PC-3 (cell line): ENCODE data around the gene MGMT.

Experiments
- CTCF ChIP-seq: fragments of 300-600 bp; sonication (generic); conservative IDR thresholded peaks from 2 replicates; pipeline ENCODE4 v1.5.1; 2017; ENCODE audit warnings: antibody characterized with exemption, low read depth, mild to moderate bottlenecking, low read length
- EZH2 ChIP-seq: fragments of 300-600 bp; sonication (generic); IDR thresholded peaks from one replicate; pipeline ENCODE4 v1.6.1; 2017; ENCODE audit warnings: antibody characterized with exemption, mild to moderate bottlenecking, low read length; ENCODE audit not compliant: unreplicated experiment
- EZH2phosphoT487 ChIP-seq: fragments of 300-600 bp; sonication (generic); IDR thresholded peaks from 2 replicates; pipeline ENCODE4 v1.6.1; 2018; ENCODE audit warnings: mild to moderate bottlenecking, antibody characterized with exemption, low read length, borderline replicate concordance

GRCh38 chr10:129552119-129552518 is 85.1 kb downstream of the MGMT start:
- no peak for TF ChIP-seq CTCF
- TF ChIP-seq EZH2 = no peak
- TF ChIP-seq EZH2phosphoT487 = no peak
